Natural killer cell (primary cell): ENCODE results near the gene ITGA7. TPM values are rescaled to one million over a fixed set of nuclear protein-coding genes. Genes with fewer than 3 reads are reported as not detected.

Experiments
- ATAC-seq, 3 donors: fragments of 150-1000 bp in 2 of 3; fragments of 200-7000 bp in 1 of 3; cut with Tn5 transposase; 1 replicate in 1 of 3; 2 replicates in 2 of 3; pipeline ENCODE4 v1.10.0; 2021; ENCODE audit warnings: mild to moderate bottlenecking in 2 of 3, moderate library complexity in 2 of 3
- DNase-seq, 2 donors: peaks; one replicate each; pipeline versions ENCODE4 v3.0.0 to v3.0.0-alpha.2; 2013 to 2021; ENCODE audit warnings: mixed read lengths in 1 of 2
- H3K27ac ChIP-seq: one replicate; pipeline ENCODE4 v1.5.1; 2013; ENCODE audit warnings: mild to moderate bottlenecking, low read length
- H3K27me3 ChIP-seq: one replicate; pipeline ENCODE4 v1.6.1; 2013; ENCODE audit warnings: low read length; ENCODE audit not compliant: control insufficient read depth, insufficient read depth
- H3K36me3 ChIP-seq: one replicate; pipeline ENCODE4 v1.6.1; 2013; ENCODE audit warnings: low read length; ENCODE audit not compliant: control insufficient read depth, insufficient read depth
- H3K4me1 ChIP-seq: one replicate; pipeline ENCODE4 v1.6.1; 2013; ENCODE audit warnings: low read length; ENCODE audit not compliant: control insufficient read depth, insufficient read depth
- H3K4me3 ChIP-seq: one replicate; pipeline ENCODE4 v1.5.1; 2013; ENCODE audit warnings: low read length
- H3K9me3 ChIP-seq: one replicate; pipeline ENCODE4 v1.6.1; 2013; ENCODE audit warnings: low read length; ENCODE audit not compliant: control insufficient read depth, insufficient read depth
- H3K27ac Mint-ChIP-seq, 2 donors: one replicate each; pipeline ENCODE4 v1.8.0; 2022; ENCODE audit warnings: mild to moderate bottlenecking in 2 of 2, mixed read lengths in 2 of 2, moderate library complexity in 1 of 2
- H3K27me3 Mint-ChIP-seq, 2 donors: one replicate each; pipeline ENCODE4 v1.8.0; 2022; ENCODE audit warnings: low read depth in 2 of 2, mixed read lengths in 2 of 2
- H3K36me3 Mint-ChIP-seq: one replicate; pipeline ENCODE4 v1.8.0; 2022; ENCODE audit warnings: mixed read lengths
- H3K4me1 Mint-ChIP-seq, 2 donors: one replicate each; pipeline ENCODE4 v1.8.0; 2022; ENCODE audit warnings: mixed read lengths in 2 of 2
- H3K4me3 Mint-ChIP-seq: one replicate; pipeline ENCODE4 v1.8.0; 2022; ENCODE audit warnings: mild to moderate bottlenecking, moderate library complexity, mixed read lengths
- H3K9me3 Mint-ChIP-seq, 2 donors: one replicate each; pipeline ENCODE4 v1.8.0; 2022; ENCODE audit warnings: mixed read lengths in 2 of 2
- CTCF ChIP-seq: fragments of 200-600 bp; IDR thresholded peaks from one replicate; pipeline ENCODE4 v1.8.0; 2022; ENCODE audit warnings: antibody characterized with exemption
- WGBS: methylation state at CpG from one replicate; pipeline ENCODE4 v1.1.7; 2013; ENCODE audit warnings: missing lambda C conversion rate; ENCODE audit not compliant: insufficient coverage; 5-methylcytosine and 5-hydroxymethylcytosine counted together
- intact Hi-C: fragments of 100-400 bp; cut with micrococcal nuclease; formaldehyde crosslinking; loops from one replicate; pipeline ENCODE4 v1.14.2; 2022
- total RNA-seq, 4 donors: library from RNA; stranded (reverse); fragments of 120-200 nt in 1 of 4; gene quantifications; one replicate each; pipeline versions ENCODE4 v1.2.3 to v1.2.4, GENCODE V29; 2013 to 2022

The ITGA7 gene
- total RNA-seq, 3 donors from 2014 or later (not counting 1 experiment from before 2014, with no cell fraction given): 2.8 to 4.6 (median 4.3) TPM

DNA sequence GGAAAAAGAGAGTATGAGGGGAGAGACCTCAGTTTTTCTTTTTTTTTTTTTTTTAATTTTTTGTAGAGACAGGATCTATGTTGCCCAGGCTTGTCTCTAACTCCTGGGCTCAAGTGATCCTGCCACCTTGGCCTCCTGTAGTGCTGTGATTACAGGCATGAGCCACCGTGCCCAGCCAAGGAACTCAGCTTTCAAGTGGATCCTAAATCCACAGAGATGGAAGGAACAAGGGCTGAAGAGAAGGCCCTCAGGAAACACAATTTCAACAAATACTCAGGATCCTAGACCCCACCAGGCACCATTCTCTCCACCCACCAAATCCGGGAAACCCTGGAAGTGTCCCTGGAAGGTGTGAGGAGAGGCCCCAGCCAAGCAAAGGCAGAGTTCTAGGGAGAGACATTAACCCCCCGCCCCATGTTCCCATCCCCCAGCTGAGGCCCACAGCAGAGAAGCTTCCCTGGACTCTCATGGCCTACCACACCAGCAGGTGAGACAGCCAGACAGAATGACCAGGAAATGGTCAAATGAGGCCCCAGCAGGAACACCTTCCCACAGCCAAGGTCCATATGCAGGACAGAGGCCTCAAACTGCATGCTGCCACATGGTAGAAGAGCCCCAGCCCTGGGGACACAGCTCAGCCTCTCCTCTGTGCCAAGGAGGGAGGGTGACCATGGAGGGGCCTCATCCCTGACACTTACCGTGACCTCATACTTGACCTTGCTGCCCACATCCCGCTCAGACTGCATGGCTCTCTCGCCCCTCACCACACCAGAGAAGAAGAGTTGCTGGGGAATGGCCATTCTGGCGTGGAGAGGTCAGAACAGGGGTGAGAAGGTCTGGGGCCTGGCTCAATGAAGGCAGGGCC is 14.1 kb downstream of the ITGA7 start:
- Mint-ChIP-seq H3K4me1 (no peaks in the 10 kb centered on the region), H3K27ac (no peak overlapping the region)
- DNase-seq: no peak

GRCh38 chr12:55692631-55693322 is 14.9 kb downstream of the ITGA7 start:
- no peaks in the 10 kb centered on the region for H3K27me3 Mint-ChIP-seq
- intact Hi-C loops: no loop called here
- H3K4me3 ChIP-seq: no peak overlapping the region
- no peaks in the 10 kb centered on the region for H3K27me3 ChIP-seq
- no peak for DNase-seq
- H3K4me1 ChIP-seq: peaks cover 4% of the 10 kb centered on the region
- H3K27ac Mint-ChIP-seq: no peak overlapping the region
- no peaks in the 10 kb centered on the region for H3K9me3 ChIP-seq
- H3K27ac ChIP-seq: no peak overlapping the region
- ATAC-seq: no peak
- no peak overlapping the region for H3K4me3 Mint-ChIP-seq
- H3K9me3 Mint-ChIP-seq: no peaks in the 10 kb centered on the region
- no peaks in the 10 kb centered on the region for H3K36me3 Mint-ChIP-seq
- H3K4me1 Mint-ChIP-seq: peaks cover 0 to 3% of the 10 kb centered on the region in 2 donors
- 94% methylated on average over 12 of the region's 12 CpGs for WGBS
- no peaks in the 10 kb centered on the region for H3K36me3 ChIP-seq
- no peak for TF ChIP-seq CTCF

More for the DNA sequence above, 14.1 kb downstream of the ITGA7 start:
- Mint-ChIP-seq H3K27me3 (no peaks in the 10 kb centered on the region), H3K9me3 (no peaks in the 10 kb centered on the region), H3K4me3 (no peak overlapping the region), H3K36me3 (no peaks in the 10 kb centered on the region)
- WGBS: 93% methylated on average over 7 of the region's 7 CpGs
- no peak overlapping the region for H3K4me3 ChIP-seq
- no peak for TF ChIP-seq CTCF
- no peak for ATAC-seq
- intact Hi-C loops: no loop called here
- no peaks in the 10 kb centered on the region for H3K27me3 ChIP-seq
- H3K9me3 ChIP-seq: no peaks in the 10 kb centered on the region
- H3K4me1 ChIP-seq: no peaks in the 10 kb centered on the region
- H3K36me3 ChIP-seq: no peaks in the 10 kb centered on the region
- H3K27ac ChIP-seq: no peak overlapping the region

GRCh38 chr12:55688716-55689655 is 18.7 kb downstream of the ITGA7 start:
- intact Hi-C loops: no loop called here
- Mint-ChIP-seq H3K4me3 (no peak overlapping the region), H3K36me3 (no peaks in the 10 kb centered on the region), H3K4me1 (peaks cover 0 to 6% of the 10 kb centered on the region in 2 donors), H3K27me3 (peaks cover 0 to 2% of the 10 kb centered on the region in 2 donors), H3K9me3 (no peaks in the 10 kb centered on the region), H3K27ac (no peak overlapping the region)
- H3K36me3 ChIP-seq: no peaks in the 10 kb centered on the region
- DNase-seq (no peak), ATAC-seq (no peak)
- no peaks in the 10 kb centered on the region for H3K27me3 ChIP-seq
- no peaks in the 10 kb centered on the region for H3K9me3 ChIP-seq
- H3K4me3 ChIP-seq: no peak overlapping the region
- TF ChIP-seq CTCF: no peak
- WGBS: 95% methylated on average over 14 of the region's 16 CpGs
- H3K27ac ChIP-seq: no peak overlapping the region
- H3K4me1 ChIP-seq: peaks cover 8% of the 10 kb centered on the region
